Ishikawa (cell line): Measurements from ENCODE around the gene PPP1R9A.

ENCODE experiments used
- CEBPB ChIP-seq: IDR thresholded peaks from 2 replicates; pipeline ENCODE4 v1.6.1; 2012
- CREB1 ChIP-seq: IDR thresholded peaks from 2 replicates; pipeline ENCODE4 v1.6.1; 2012; ENCODE audit warnings: low read depth
- EGR1 ChIP-seq: IDR thresholded peaks from 2 replicates; pipeline ENCODE4 v1.6.1; 2012
- EP300 ChIP-seq: IDR thresholded peaks from 2 replicates; pipeline ENCODE4 v1.6.1; 2012; ENCODE audit warnings: borderline replicate concordance
- MAX ChIP-seq: IDR thresholded peaks from 2 replicates; pipeline ENCODE4 v1.6.1; 2012
- TAF1 ChIP-seq: IDR thresholded peaks from 2 replicates; pipeline ENCODE4 v1.6.1; 2012; ENCODE audit warnings: low read depth, mild to moderate bottlenecking
- TCF12 ChIP-seq: IDR thresholded peaks from 2 replicates; pipeline ENCODE4 v1.6.1; 2012; ENCODE audit warnings: low read depth
- USF1 ChIP-seq: IDR thresholded peaks from 2 replicates; pipeline ENCODE4 v1.6.1; 2012
- YY1 ChIP-seq: IDR thresholded peaks from 2 replicates; pipeline ENCODE4 v1.6.1; 2012; ENCODE audit warnings: low read depth
- ZBTB7A ChIP-seq: IDR thresholded peaks from 2 replicates; pipeline ENCODE4 v1.6.1; 2012; ENCODE audit warnings: low read depth

GRCh38 chr7:95327356-95327755 is 420.0 kb downstream of the PPP1R9A start:
- TF ChIP-seq USF1 (no peak), TCF12 (no peak), YY1 (no peak), MAX (no peak), ZBTB7A (no peak), TAF1 (no peak), EGR1 (no peak), EP300 (no peak), CEBPB (no peak), CREB1 (no peak)
